ENCODE measurements around the gene AKAP3.

The AKAP3 gene

GRCh38 chr12:4648501-4649357 is at the start of gene AKAP3, which contains the start of gene NDUFA9:
Gene AKAP3 (minus strand): TSS chr12:4649051. CDS start chr12:4638196, 10,855 bp downstream.
Gene NDUFA9 (plus strand): TSS chr12:4649114. CDS start chr12:4649127, 13 bp downstream.
- ATAC-seq (replicated peaks) (peak; percentile 94 to 95), DNase-seq (peak; percentile 76)
- no peaks in the 10 kb centered on the region for H3K27me3 Mint-ChIP-seq
- peak within 1 kb of the TSS; percentile 96 to 97 for H3K4me3 Mint-ChIP-seq
- H3K4me1 Mint-ChIP-seq, result peaks cover 29 to 49% of the 10 kb centered on the region in 2 donors
- H3K36me3 Mint-ChIP-seq, result peaks cover 6 to 14% of the 10 kb centered on the region in 2 donors
- peak within 1 kb of the TSS; percentile 94 for H3K27ac Mint-ChIP-seq
- no peaks in the 10 kb centered on the region for H3K9me3 Mint-ChIP-seq

GRCh38 chr12:4690760-4691159 is 41.9 kb upstream of the AKAP3 start:
- DNase-seq (no peak), ATAC-seq (replicated peaks) (no peak)
- Mint-ChIP-seq H3K9me3 (peaks cover 0 to 3% of the 10 kb centered on the region in 2 donors), H3K4me3 (no peak overlapping the region), H3K27ac (no peak overlapping the region), H3K27me3 (no peaks in the 10 kb centered on the region), H3K36me3 (peaks cover 48 to 69% of the 10 kb centered on the region in 2 donors), H3K4me1 (peaks cover 2 to 11% of the 10 kb centered on the region in 2 donors)

GRCh38 chr12:4685317-4685716 is 36.5 kb upstream of the AKAP3 start:
- ATAC-seq (replicated peaks) (no peak), DNase-seq (no peak)
- no peaks in the 10 kb centered on the region for H3K9me3 Mint-ChIP-seq
- peaks cover 2 to 4% of the 10 kb centered on the region in 2 donors for H3K4me1 Mint-ChIP-seq
- H3K27ac Mint-ChIP-seq, result no peak overlapping the region
- H3K36me3 Mint-ChIP-seq, result peaks cover 50 to 66% of the 10 kb centered on the region in 2 donors
- H3K4me3 Mint-ChIP-seq, result no peak overlapping the region
- no peaks in the 10 kb centered on the region for H3K27me3 Mint-ChIP-seq

- peaks cover 44 to 52% of the 10 kb centered on the region in 2 donors for H3K36me3 Mint-ChIP-seq
- H3K4me3 Mint-ChIP-seq, result no peak overlapping the region
- no peaks in the 10 kb centered on the region for H3K9me3 Mint-ChIP-seq
- H3K27me3 Mint-ChIP-seq, result no peaks in the 10 kb centered on the region
- DNase-seq (no peak), ATAC-seq (replicated peaks) (no peak)
- no peak overlapping the region for H3K27ac Mint-ChIP-seq
- H3K4me1 Mint-ChIP-seq, result peaks cover 0 to 2% of the 10 kb centered on the region in 2 donors
These were observed 32.9 kb upstream of the AKAP3 start for GRCh38 chr12:4681732-4682131.

- Mint-ChIP-seq H3K27ac (no peak overlapping the region), H3K36me3 (peaks cover 29 to 45% of the 10 kb centered on the region in 2 donors), H3K9me3 (no peaks in the 10 kb centered on the region)
These were observed 30.9 kb upstream of the AKAP3 start for GRCh38 chr12:4679711-4680110.

GRCh38 chr12:4665236-4665635 is 16.4 kb upstream of the AKAP3 start:
- H3K27ac Mint-ChIP-seq, result no peak overlapping the region
- no peaks in the 10 kb centered on the region for H3K9me3 Mint-ChIP-seq
- peaks cover 31 to 51% of the 10 kb centered on the region in 2 donors for H3K36me3 Mint-ChIP-seq
- H3K4me1 Mint-ChIP-seq, result peaks cover 2 to 9% of the 10 kb centered on the region in 2 donors
- no peak for ATAC-seq (replicated peaks)
- DNase-seq, result no peak
- H3K27me3 Mint-ChIP-seq, result no peaks in the 10 kb centered on the region
- H3K4me3 Mint-ChIP-seq, result no peak overlapping the region

More at GRCh38 chr12:4679711-4680110, 30.9 kb upstream of the AKAP3 start:
- Mint-ChIP-seq H3K4me1 (no peaks in the 10 kb centered on the region), H3K4me3 (no peak overlapping the region), H3K27me3 (no peaks in the 10 kb centered on the region)
- no peak for DNase-seq
- no peak for ATAC-seq (replicated peaks)

- Mint-ChIP-seq H3K4me1 (peaks cover 2 to 9% of the 10 kb centered on the region in 2 donors), H3K27ac (no peak overlapping the region), H3K36me3 (peaks cover 29 to 44% of the 10 kb centered on the region in 2 donors), H3K9me3 (no peaks in the 10 kb centered on the region), H3K27me3 (no peaks in the 10 kb centered on the region), H3K4me3 (no peak overlapping the region)
- no peak for DNase-seq
- ATAC-seq (replicated peaks), result no peak
These were observed 15.2 kb upstream of the AKAP3 start for GRCh38 chr12:4663971-4664505.

- Mint-ChIP-seq H3K9me3 (no peaks in the 10 kb centered on the region), H3K27ac (no peak overlapping the region), H3K36me3 (peaks cover 13 to 38% of the 10 kb centered on the region in 2 donors), H3K4me3 (no peak overlapping the region), H3K27me3 (no peaks in the 10 kb centered on the region), H3K4me1 (peaks cover 27 to 40% of the 10 kb centered on the region in 2 donors)
- ATAC-seq (replicated peaks) (no peak), DNase-seq (no peak)
These were observed 4.8 kb upstream of the AKAP3 start for GRCh38 chr12:4653691-4654090.

GRCh38 chr12:4653257-4653656 is 4.4 kb upstream of the AKAP3 start:
- Mint-ChIP-seq H3K9me3 (no peaks in the 10 kb centered on the region), H3K27ac (no peak overlapping the region), H3K36me3 (peaks cover 13 to 38% of the 10 kb centered on the region in 2 donors), H3K27me3 (no peaks in the 10 kb centered on the region), H3K4me3 (no peak overlapping the region), H3K4me1 (peaks cover 27 to 44% of the 10 kb centered on the region in 2 donors)
- no peak for ATAC-seq (replicated peaks)
- DNase-seq, result no peak

GRCh38 chr12:4649358-4649661 is 459 bp upstream of the AKAP3 start:
- peaks cover 30 to 53% of the 10 kb centered on the region in 2 donors for H3K4me1 Mint-ChIP-seq

GRCh38 chr12:4648104-4648500 is 749 bp downstream of the AKAP3 start:
- H3K9me3 Mint-ChIP-seq, result no peaks in the 10 kb centered on the region
- ATAC-seq (replicated peaks) (peak; percentile 47 to 52), DNase-seq (no peak)
- H3K27ac Mint-ChIP-seq, result peak overlapping the region; percentile 94
- H3K4me1 Mint-ChIP-seq, result peaks cover 27 to 46% of the 10 kb centered on the region in 2 donors
- peaks cover 6 to 11% of the 10 kb centered on the region in 2 donors for H3K36me3 Mint-ChIP-seq
- no peaks in the 10 kb centered on the region for H3K27me3 Mint-ChIP-seq
- peak overlapping the region; percentile 96 to 97 for H3K4me3 Mint-ChIP-seq

More at GRCh38 chr12:4649358-4649661, 459 bp upstream of the AKAP3 start:
- ATAC-seq (replicated peaks), result no peak
- no peak for DNase-seq
- Mint-ChIP-seq H3K27ac (peak overlapping the region; percentile 94), H3K27me3 (no peaks in the 10 kb centered on the region), H3K9me3 (no peaks in the 10 kb centered on the region), H3K4me3 (peak overlapping the region; percentile 96 to 97), H3K36me3 (peaks cover 6 to 18% of the 10 kb centered on the region in 2 donors)

- H3K27ac Mint-ChIP-seq, result peak overlapping the region; percentile 20
- ATAC-seq (replicated peaks) (no peak), DNase-seq (no peak)
- peaks cover 0 to 5% of the 10 kb centered on the region in 2 donors for H3K27me3 Mint-ChIP-seq
- no peak overlapping the region for H3K4me3 Mint-ChIP-seq
- no peaks in the 10 kb centered on the region for H3K9me3 Mint-ChIP-seq
- H3K4me1 Mint-ChIP-seq, result peaks cover 12 to 24% of the 10 kb centered on the region in 2 donors
- H3K36me3 Mint-ChIP-seq, result peaks cover 0 to 2% of the 10 kb centered on the region in 2 donors
These were observed 3.8 kb downstream of the AKAP3 start for GRCh38 chr12:4645023-4645422.

- DNase-seq, result no peak
- no peak overlapping the region for H3K27ac Mint-ChIP-seq
- H3K4me3 Mint-ChIP-seq, result no peak overlapping the region
- ATAC-seq (replicated peaks), result peak in 1 of 2 donors; percentile 14
- H3K9me3 Mint-ChIP-seq, result no peaks in the 10 kb centered on the region
- H3K36me3 Mint-ChIP-seq, result peaks cover 0 to 1% of the 10 kb centered on the region in 2 donors
- H3K4me1 Mint-ChIP-seq, result peaks cover 6 to 13% of the 10 kb centered on the region in 2 donors
- peaks cover 5 to 11% of the 10 kb centered on the region in 2 donors for H3K27me3 Mint-ChIP-seq
These were observed 5.1 kb downstream of the AKAP3 start for GRCh38 chr12:4643747-4644146.

- H3K36me3 Mint-ChIP-seq, result no peaks in the 10 kb centered on the region
- H3K27me3 Mint-ChIP-seq, result peaks cover 0 to 28% of the 10 kb centered on the region in 2 donors
- H3K9me3 Mint-ChIP-seq, result no peaks in the 10 kb centered on the region
- ATAC-seq (replicated peaks), result no peak
- no peaks in the 10 kb centered on the region for H3K4me1 Mint-ChIP-seq
- H3K27ac Mint-ChIP-seq, result no peak overlapping the region
- no peak for DNase-seq
- H3K4me3 Mint-ChIP-seq, result no peak overlapping the region
These were observed 18.6 kb downstream of the AKAP3 start for GRCh38 chr12:4630262-4630661.

GRCh38 chr12:4628406-4628805 is 20.4 kb downstream of the AKAP3 start:
- Mint-ChIP-seq H3K27me3 (peaks cover 2 to 37% of the 10 kb centered on the region in 2 donors), H3K9me3 (peaks cover 0 to 2% of the 10 kb centered on the region in 2 donors)
- ATAC-seq (replicated peaks), result no peak

More at GRCh38 chr12:4628406-4628805, 20.4 kb downstream of the AKAP3 start:
- Mint-ChIP-seq H3K27ac (no peak overlapping the region), H3K4me1 (no peaks in the 10 kb centered on the region), H3K36me3 (no peaks in the 10 kb centered on the region), H3K4me3 (no peak overlapping the region)
- DNase-seq, result no peak

Measured in stimulated activated naive B cell treated with anti-CD40 and anti-IgM and Interleukin-4, amounts not matched to agents 10 μg/mL and 1 μg/mL and 100 μg/mL, for 72 hours (primary cell).